AG04449 (cell line): ENCODE results near the gene DIP2C.

Experiments
- CTCF ChIA-PET: fragments of 350-600 bp; formaldehyde crosslinking; extraction: SDS; loops from one replicate; lab custom pipeline; 2021; ENCODE audit warnings: antibody characterized with exemption; lab: Yijun Ruan, JAX
- POLR2A ChIA-PET: fragments of 400-600, 350-600 bp; formaldehyde crosslinking; extraction: SDS; loops from one replicate; lab custom pipeline; 2020; ENCODE audit warnings: antibody characterized with exemption, inconsistent platforms; lab: Yijun Ruan, JAX
- DNase-seq: peaks from one replicate; pipeline ENCODE4 v3.0.0-alpha.2; 2010; ENCODE audit warnings: low read depth, low spot score
- H3K4me3 ChIP-seq: 2 replicates; pipeline ENCODE4 v1.5.1; 2011; ENCODE audit warnings: low read depth, mild to moderate bottlenecking, control low read depth, low read length
- CTCF ChIP-seq: IDR thresholded peaks from one replicate; pipeline ENCODE4 v1.5.1; 2011; ENCODE audit warnings: mild to moderate bottlenecking, moderate library complexity, low read length, control low read depth, inconsistent platforms; ENCODE audit not compliant: insufficient read depth; ENCODE audit errors: missing control alignments

Gene DIP2C

DNA sequence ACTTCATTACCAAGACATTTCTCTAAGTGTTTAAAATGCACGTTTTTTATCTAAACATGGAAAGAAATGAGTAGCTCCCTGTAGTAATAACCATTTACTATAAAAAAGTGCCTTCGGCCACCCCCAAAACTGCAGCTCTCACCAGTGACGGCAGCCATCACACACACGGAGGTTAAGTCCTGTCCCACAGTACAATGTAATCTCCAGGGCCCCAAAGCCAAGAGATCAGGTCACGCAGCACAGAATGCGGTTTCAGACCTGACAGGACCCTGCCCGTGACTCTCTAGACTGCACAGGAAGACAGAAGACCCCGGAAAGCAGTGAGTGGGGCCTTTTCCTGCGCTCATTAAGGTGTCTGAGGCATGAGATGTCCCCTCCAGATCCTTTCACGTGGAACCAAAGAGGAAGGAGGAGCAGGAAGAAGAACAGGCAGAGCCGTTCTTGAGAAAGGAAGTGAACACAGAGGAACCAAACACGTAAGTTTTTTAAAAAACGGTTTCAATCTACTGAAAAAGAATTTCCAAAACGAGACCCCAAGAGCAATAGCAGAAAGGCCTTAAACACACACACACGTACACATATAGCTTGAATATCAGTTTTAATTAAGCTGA is 428.5 kb downstream of the DIP2C start:
- no peak for TF ChIP-seq CTCF
- ChIA-PET CTCF (interaction anchor here (1.5 kb wide), 1 partner anchor 10 kb away, joined by 3 read pairs; no protein-coding TSS in a partner anchor), POLR2A (interaction anchor here (0.5 kb wide), 1 partner anchor 9 kb away, joined by 3 read pairs; no protein-coding TSS in a partner anchor)
- H3K4me3 ChIP-seq: no peak overlapping the region
- no peak for DNase-seq

DNA sequence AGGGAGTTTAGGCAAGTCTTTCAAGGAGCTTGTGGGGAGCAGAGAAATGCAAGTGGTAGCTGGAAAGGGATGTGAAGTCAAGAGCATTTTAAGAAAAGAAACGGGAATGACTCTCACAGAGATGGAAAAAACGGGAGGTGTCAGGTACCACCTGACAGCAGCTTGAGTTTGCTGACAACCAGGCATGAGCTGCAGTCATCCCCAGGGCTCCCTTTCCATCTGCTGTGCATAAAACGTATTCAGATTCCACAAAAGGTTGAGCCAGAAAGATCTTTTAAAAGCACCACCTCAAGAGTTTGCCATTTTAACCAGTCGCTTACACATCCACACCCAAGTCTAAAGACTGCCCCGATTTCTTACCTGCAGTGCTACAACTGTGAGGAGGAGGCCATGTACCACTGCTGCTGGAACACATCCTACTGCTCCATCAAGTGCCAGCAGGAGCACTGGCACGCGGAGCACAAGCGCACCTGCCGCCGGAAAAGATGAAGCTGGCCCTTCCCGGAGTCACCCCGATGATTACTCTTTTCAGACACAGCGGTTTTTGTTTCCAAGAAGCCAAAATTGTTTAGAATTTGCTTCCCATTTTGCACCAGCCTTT is 437.4 kb downstream of the DIP2C start:
- ChIA-PET CTCF (no interaction called here), POLR2A (interaction anchor here (0.6 kb wide), 1 partner anchor 8 kb away, joined by 3 read pairs; no protein-coding TSS in a partner anchor)
- DNase-seq: no peak
- H3K4me3 ChIP-seq: no peak overlapping the region
- no peak for TF ChIP-seq CTCF

DNA sequence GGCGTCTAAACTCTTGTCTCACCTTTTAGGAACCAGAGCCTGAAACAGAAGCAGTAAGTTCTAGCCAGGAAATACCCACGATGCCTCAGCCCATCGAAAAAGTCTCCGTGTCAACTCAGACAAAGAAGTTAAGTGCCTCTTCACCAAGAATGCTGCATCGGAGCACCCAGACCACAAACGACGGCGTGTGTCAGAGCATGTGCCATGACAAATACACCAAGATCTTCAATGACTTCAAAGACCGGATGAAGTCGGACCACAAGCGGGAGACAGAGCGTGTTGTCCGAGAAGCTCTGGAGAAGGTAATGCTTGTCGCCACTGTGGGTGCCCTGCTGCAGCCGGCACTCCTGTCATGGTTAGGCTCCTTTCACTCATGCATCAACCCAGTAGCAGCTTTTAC is 441.2 kb downstream of the DIP2C start:
- TF ChIP-seq CTCF: no peak
- no peak for DNase-seq
- POLR2A ChIA-PET: no interaction called here
- no peak overlapping the region for H3K4me3 ChIP-seq
- CTCF ChIA-PET: no interaction called here

DNA sequence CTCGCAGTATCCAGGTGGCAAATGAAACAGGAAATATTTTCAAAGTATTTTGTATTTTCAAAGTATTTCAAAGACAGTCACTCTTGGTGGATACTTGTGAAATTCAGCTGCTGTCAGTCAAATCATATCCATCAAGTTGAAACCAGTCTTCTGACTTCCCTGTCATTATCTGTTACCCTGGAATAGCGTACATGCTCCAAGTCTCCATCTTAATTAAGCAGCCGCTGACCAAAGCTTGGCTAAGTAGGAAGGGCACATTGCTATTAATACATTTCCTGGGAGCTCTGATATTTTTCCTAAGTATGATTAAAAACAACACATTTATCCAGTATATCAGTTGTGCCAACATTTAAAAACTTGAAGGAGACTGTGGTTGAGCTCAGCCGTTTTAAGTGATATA is 442.0 kb downstream of the DIP2C start:
- no peak for DNase-seq
- no peak overlapping the region for H3K4me3 ChIP-seq
- CTCF ChIA-PET: no interaction called here
- TF ChIP-seq CTCF: no peak
- POLR2A ChIA-PET: no interaction called here

GRCh38 chr10:246431-246830 is 443.0 kb downstream of the DIP2C start:
- H3K4me3 ChIP-seq: no peak overlapping the region
- ChIA-PET POLR2A (no interaction called here), CTCF (no interaction called here)
- TF ChIP-seq CTCF: no peak
- DNase-seq: no peak

DNA sequence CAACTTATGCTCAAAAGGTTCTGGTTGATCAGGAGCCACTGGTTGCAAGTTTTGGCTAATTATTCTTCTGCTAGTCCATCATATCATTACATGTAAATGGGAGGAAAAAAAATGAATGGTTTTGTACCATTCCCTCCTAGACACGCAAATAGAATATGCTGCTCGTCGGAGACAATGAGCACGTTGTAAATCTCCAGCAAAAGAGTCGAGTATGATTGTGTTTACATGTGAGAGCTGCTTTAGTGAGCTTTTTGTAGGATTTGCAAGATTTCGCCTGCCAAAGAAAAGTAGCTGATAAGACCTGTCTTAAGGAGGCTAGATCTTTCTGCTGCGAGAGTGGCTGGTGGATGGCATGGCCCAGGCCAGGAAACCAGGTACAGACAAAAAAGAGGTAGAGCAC is 445.2 kb downstream of the DIP2C start:
- DNase-seq: no peak
- no peak overlapping the region for H3K4me3 ChIP-seq
- CTCF ChIA-PET: interaction anchor here (1.5 kb wide), 1 partner anchor 26 kb away, joined by 3 read pairs; no protein-coding TSS in a partner anchor
- POLR2A ChIA-PET: no interaction called here
- no peak for TF ChIP-seq CTCF
